GM18499 (cell line): ENCODE measurements around the gene POFUT1.
"Not testable (repeated sequence)": the region's sequence is repeated elsewhere in the genome, so short reads cannot be mapped to it uniquely, and the experiment has no call there.

Experiments used
- ATAC-seq: cut with Tn5 transposase; IDR thresholded peaks from one replicate; pipeline ENCODE4 v1.9.1; 2021; ENCODE audit warnings: moderate number of reproducible peaks; ENCODE audit not compliant: insufficient read depth, unreplicated experiment

POFUT1 gene

DNA sequence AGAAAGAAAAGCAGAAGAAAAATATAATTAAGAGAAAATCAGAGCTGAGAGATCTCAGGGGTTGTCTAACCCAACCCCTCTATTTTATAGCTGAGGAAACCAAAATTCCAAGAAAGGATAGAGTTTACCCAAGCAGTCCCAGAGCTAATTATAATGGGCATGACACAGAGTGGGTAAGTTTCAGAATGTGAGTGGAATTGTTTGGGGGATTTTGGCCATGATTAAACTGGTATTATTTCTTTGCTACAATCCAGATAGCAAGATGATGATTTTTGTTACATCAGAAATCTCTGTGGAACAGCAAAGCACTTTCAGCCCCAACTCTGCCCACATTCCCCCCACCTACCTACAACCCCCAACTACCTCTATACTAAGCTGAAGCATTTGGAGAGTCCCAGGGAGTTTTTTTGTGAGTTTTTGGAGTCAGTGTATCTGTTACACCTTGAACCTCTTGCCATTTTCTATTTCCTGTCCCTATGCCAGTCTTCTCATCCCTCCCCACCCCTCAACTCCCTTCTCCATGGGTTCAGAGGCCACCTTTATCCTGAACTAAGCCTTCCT is 24.7 kb downstream of the POFUT1 start:
- ATAC-seq: no peak

DNA sequence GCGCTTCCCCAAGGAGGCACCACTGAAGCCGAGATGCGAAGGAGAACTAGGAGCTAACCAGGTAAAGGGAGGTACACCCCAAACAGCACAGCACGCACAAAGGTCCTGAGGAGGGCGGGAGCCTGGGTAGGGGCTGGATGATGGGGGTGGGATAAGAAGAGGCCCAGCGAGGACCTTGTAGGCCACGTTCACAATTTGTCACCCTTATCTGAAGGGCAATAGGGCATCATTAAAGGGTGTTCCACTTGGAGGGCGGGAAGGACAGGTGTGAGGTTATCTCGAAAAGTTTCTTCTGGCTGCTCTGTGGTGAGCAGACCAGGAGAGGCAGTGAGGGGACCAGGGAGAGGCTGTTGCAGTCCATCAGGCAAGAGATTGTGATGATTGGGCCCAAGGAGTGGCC is 25.6 kb downstream of the POFUT1 start:
- ATAC-seq: no peak

DNA sequence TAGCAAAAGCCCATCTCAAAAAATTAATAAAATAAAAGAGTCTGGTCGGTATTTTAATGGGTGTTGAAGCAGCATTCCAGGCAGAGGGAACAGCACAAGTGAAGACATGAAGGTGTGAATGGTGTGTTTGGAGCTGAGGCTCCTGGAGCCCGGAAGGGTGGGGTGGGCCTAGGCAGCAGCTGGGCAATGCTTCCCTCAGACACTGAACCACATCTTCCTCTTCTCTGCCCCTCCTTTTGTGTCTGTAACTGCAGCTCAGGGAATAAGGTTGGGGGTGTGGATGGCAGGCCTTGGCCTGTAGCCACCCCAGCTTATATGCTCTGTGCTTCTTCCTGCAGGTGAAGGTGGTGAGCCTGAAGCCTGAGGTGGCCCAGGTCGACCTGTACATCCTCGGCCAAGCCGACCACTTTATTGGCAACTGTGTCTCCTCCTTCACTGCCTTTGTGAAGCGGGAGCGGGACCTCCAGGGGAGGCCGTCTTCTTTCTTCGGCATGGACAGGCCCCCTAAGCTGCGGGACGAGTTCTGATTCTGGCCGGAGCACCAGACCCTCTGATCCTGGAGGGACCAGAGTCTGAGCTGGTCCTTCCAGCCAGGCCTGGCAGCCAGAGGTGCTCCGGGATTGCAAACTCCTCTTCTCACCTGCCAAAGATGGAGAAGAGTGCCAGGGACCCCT is 26.6 kb downstream of the POFUT1 start:
- ATAC-seq: no peak

DNA sequence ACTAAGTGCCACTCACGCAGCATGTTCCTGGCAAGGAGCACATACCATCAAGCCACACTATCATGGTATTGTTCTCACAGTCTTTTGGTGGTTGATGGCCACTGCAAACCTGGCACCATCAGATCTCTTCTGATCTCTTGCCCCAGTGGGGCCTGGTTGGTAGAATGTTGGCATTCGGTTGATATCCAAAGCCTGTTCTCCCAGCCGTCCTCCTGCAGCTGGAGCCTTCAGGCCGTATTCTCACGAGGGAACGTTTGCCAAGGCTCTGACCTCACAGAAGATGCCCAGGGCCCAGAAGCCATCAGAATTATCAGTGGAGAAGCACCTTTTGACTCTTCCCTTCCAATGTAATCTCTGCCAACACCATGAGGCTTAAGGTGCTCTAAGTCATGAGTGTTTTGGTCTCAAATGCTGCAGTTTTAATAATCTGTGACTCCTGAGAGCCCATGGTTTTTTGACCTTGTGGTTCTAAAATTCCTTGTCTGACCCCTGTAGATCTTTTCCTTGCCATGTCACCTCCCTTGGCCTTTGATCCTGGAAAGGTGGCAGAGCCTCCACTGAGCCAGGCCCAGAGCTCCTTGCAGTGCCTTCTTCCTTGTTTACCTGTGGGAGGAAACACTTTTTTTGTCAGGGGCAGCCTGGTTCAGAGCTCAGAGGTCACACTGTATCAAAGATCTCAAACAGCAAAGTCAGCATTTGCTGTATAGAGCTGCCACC is 27.8 kb downstream of the POFUT1 start:
- no peak for ATAC-seq

DNA sequence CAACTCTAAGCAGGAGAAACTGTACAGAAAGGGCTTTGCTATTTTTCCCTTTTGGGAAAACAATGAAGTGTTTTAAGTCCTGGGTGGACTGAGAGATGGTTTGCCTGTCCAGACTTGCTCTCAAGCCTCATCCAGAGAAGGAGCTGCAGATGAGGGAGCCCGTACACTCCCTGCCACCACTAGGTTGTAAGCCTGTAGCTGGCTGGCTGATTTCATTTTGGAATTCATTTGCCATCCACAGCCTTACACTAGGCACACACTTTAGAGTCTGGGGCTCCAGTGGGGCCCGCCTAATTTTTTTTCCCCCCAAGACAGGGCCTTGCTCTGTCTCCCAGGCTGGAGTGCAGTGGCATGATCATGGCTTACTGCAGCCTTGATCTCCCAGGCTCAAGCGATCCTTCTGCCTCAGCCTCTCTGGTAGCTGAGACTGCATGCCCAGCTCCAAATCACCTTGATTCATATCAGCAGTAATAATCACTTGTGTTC is 28.4 kb downstream of the POFUT1 start:
- no peak for ATAC-seq

DNA sequence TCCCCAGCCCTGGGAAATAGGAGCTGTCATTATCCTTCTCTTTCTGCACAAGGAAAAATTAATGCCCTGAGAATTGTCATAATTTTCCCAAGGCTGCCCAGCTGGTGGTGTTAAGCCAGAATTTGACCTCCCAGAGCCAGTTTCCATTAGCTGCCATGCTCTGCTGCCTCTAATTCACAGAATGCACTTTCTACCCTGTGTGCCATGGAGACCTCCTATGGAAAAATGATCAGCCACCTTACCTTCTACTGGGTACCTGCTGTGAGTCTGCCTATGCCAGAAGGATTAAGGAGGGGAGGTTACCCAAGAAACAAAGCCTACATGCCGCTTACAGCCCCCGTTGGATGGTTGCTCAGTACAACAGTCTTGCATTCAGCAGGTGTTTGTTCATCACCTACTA is 29.1 kb downstream of the POFUT1 start:
- no peak for ATAC-seq

DNA sequence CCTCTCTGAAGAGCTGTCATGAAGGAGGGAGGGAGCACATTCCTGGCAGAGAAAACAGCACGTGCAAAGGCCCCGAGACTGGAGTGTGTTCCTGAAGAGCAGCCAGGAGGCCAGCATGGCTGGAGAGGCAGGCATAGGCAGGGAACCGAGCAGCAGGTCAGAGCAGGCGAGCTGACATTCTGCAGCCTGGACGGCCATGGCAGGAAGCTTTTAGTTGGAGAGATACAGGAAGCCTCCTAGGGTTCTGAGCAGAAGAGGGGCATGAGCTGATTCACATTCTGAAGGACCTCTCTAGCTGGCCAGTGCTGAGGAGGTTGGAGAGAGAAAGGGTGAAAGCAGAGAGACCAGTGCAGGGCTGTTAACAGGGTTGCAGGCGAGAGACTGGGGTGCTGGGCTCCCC is 29.7 kb downstream of the POFUT1 start:
- no peak for ATAC-seq

DNA sequence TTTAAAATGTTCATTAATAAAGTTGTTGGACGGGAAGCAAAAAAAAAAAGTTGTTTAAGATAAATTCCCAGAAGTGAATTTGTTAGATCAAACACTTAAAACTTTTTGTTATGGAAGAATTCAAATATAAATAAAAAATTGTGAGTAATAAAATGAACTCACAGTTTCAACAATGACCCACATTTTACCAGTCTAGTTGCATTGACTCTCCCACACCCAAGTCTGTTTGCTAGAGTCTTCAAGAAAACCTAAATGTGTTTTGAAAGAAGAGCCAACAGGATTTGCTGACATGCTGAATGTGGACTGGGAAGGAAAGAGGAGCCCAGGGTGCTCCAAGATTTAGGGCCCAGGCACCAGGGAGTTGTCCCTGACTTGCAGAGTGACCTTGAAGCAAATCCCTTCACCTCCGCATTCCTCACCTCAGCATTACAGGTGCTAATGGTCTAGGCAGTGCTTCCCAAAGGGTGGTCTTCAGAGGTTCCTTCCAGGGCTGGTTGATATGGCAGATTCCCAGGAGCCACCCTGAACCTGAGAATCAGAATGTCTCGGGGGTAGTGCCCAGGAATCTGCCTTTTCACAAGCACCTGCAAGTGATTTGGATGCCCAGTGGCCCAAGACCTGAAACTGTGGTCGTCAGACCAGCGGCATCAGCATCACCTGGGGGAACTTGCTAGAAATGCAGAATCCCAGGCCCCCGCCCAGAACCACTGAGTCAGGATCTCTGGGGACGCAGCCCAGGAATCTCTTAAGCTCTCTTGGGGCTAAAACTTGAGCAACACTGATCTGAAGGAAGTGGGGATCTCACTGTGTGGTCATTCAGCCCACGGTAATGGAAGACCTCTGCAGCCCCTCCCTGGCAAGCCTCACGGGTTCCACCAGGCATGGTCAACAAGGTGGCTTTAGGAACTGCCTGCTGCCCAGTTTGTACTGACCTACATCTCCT is 31.1 kb downstream of the POFUT1 start:
- no peak for ATAC-seq

DNA sequence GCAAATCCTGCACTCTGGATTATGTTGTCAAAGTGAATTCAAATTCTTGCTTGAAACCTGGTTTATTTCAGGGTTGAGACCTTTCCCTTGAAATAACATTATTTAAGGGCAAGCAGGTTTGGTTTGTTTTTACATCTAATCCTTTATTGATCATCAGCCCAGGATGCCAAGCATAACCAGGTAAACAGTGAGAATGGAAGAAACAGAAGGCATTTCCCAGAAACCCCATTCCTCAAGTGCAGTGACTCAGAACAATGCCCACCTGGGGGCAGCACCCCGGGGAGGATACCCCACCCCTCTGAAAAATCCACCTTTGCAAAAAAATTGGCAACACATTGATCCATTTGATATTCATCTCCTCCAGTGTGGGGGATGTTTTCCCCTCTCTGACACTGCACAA is 32.5 kb downstream of the POFUT1 start:
- no peak for ATAC-seq

DNA sequence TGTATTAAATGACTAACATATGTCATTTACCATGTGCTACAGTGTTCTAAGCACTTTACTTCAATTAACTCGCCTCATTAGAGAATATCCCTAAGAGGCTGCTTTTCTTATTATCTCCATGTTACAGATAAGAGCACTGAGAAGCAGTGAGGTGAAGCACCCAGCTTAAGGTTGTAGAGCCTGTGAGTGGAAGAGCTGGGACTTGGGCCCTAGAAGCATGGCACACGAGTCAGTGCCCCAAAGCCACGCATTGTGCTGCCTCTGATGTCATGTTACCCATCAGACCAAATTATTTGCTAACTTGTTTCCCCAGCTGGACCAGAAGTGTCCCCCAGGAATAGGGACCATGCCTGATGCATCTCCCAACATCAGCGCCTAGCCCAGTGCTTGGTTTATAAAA is 34.1 kb downstream of the POFUT1 start:
- no peak for ATAC-seq

DNA sequence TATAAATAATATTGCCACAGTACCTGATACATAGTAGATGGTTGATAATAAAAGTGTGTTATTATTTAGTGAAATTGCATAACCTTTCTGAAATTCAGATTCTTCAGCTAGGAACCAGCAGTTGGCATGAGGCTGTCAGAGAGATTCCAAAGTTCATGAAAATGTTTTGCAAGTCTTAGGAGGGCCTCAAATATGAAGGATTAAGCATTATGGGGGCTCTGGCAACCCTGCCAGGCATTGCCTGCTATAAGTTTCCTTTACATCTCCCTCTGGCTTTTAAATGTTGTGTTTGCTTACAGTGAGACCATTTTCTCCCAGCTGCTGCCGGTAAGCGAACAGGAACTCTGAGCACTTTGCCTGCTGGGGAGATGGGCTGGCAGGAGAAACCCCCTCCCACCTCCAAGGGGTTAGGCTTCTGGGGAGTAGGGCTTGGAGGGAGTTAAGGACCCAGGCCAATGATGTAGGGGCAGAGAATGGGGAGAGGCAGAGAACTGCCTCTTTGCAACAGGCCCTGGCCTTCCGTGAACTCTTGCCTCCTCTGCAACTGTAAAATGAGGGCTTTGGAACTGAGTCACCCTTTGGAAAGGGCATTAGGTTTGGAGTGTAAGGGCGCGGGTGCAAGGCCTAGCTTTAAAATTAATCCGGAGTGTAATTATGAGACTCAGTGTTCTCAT is 36.6 kb downstream of the POFUT1 start:
- no peak for ATAC-seq

DNA sequence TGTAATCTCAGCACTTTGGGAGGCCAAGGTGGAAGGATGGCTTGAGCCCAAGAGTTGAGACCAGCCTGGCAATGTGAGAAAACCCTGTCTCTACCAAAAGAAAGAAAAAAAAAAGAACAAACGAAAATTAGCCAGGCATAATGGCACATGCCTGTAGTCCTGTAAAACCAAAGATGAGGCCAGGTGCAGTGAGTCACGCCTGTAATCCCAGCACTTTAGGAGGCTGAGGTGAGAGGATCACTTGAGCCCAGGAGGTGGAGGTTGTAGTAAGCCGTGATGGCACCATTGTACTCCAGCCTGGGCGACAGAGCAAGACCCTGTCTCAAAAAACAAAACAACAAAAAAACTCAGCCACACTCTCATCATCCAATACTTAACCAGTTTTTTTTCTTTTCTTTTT is 37.3 kb downstream of the POFUT1 start:
- ATAC-seq: no peak

DNA sequence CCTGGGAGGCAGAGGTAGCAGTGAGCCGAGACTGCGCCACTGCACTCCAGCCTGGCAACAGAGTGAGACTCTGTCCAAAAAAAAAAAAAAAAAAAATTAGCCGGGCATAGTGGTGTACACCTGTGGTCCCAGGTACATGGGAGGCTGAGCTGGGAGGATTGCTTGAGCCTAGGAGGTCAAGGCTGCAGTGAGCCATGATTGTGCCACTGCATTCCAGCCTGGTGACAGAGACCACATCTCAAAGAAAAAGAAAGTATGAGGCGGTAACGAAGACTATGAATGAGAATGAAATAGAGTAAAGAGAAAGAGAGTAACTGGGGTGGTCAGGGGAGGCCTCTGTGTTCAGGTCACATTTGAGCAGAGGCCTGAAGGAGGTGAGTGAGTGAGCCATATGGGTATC is 38.5 kb downstream of the POFUT1 start:
- ATAC-seq: not testable (repeated sequence)

DNA sequence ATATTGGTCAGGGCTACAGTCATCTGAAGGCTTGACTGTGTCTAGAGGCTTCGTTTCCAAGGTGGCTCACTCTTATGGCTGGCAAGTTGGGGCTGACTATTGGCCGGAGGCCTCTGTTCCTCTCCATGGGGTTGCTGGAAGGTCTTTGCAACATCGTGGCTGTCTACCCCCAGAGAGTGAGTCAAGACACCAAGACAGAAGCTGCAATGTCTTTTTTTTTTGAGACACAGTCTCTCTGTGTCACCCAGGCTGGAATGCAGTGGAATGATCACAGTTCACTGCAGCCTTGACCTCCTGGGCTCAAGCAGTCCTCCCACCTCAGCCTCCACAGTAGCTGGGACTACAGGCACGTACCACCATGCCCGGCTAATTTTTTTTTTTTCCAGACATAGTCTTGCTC is 40.4 kb downstream of the POFUT1 start:
- no peak for ATAC-seq

DNA sequence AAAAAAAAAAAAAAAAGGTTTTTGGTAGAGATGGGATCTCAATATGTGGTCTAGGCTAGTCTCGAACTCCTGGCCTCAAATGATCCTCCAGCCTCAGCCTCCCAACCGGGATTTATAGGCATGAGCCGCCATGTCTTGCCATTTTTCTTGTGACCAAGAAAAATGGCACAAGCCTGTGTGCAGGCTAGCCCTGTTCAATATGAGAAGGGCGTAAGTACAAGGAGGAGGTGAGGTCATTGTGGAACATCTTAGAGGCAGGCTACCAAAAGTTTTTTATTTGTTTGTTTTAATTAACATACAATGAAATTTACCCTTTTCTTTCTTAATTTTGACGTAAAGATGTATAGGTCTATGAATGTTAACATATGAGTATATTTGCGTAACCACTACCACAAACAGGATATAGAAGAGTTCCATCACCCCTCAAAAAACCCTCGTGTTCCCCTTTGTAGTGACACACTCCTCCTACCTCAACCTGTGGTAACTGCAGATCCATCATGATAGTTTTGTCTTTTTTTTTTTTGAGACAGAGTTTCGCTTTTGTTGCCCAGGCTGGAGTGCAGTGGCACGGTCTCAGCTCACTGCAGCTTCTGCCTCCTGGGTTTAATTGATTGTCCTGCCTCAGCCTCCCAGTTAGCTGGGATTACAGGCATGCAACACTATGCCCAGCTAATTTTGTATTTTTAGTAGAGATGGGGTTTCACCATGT is 41.5 kb downstream of the POFUT1 start:
- no peak for ATAC-seq

DNA sequence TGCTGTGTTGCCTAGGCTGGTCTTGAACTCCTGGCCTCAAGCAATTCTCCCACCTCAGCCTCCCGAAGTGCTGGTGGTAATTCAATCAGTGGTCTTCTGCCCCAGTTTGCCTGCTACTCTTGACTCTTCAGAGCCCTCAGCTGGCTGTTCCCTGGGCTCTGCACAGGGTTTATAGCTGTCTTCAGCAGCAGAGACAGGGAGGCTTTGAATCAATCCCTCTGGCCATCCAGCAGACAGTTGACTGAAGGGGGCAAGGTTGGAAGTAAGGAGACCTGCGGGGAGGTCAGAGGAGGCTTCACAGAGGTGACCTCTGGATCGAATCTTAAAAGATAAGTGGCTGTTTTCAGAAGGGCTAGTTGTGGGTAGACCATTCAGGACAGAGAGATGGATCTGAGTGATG is 43.8 kb downstream of the POFUT1 start:
- ATAC-seq: no peak

DNA sequence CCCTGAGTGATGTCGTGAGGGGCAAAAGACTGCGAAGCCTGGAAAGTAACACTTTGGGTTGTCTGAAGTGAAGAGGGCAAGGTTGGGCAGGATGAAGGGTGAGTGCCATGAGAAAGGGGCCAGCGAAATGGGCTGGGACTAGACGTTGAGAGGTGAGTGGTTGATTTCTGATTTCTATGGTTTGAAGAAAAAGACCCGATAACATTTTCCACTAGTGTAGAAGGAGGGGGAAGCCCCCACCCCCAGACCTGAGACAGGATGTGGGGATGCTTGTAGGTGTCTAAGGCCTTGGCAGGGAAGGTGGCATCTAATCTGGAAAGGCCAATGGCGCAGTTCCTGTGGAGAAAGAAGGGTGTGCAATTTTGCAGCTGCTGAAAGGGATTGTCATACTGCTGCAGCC is 44.5 kb downstream of the POFUT1 start:
- no peak for ATAC-seq

DNA sequence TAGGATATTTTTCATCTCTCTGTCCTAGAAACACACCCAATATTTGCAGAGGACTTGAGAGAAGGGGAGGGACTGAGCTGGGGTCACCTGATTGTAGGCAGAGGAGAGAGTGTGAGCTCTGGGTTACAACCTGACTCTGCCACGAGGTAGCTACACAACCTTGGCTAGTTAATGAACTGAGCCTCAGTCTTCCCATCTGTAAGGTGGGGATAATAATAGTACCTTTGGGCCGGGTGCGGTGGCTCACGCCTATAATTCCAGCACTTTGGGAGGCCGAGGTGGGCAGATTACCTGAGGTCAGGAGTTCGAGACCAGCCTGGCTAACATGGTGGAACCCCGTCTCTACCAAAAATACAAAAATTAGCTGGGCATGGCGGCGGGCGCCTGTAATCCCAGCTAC is 53.3 kb downstream of the POFUT1 start:
- not testable (repeated sequence) for ATAC-seq

DNA sequence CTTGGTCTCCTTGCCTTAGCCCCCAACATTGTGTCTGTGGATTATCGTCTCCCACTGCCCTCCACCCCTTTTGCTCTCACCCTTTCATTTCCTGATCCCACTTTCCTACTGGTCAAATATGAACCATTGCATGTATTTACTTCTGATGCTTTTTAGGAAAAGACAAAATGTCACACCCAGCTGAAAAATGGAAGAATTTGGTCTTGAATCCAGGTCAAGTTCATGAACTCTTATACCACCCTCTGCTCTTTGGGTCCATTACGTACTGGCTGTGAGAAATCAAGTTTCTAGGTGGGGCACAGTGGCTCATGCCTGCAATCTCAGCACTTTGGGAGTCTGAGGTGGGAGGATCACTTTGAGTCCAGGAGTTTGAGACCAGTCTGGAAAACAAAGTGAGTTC is 54.0 kb downstream of the POFUT1 start:
- no peak for ATAC-seq
